SHP77 treated with DMSO at 0.1 percent for 48 hours (cell line): ENCODE measurements around the gene MEIOSIN.

Experiments
- DNase-seq: peaks from one replicate; lab custom pipeline; 2025; lab: John Stamatoyannopoulos, UW

MEIOSIN gene

DNA sequence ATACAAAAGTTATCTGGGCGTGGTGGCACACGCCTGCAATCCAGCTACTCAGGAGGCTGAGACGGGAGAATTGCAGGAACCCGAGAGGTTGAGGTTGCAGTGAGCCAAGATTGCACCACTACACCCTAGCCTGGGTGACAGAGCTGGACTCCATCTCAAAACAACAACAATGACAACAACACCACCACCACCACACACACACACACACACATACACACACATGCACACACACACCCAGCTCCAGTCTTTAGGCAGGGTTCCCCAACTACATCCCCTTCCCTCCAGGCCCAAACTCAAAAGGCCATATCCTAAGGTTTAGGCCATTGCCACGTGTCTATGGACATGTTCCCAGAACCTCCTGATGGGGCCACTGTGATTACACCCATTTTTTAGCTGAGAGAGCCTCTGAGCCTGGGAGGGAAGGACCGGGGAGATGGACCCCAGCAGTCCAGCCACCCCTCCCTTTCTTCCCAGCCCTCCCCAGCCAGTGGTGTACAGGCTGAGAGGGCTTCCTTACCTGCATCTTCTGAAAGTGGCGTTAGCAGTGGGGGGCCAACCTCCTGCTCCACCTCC lies 68.5 kb downstream of the MEIOSIN start:
- no peak for DNase-seq

DNA sequence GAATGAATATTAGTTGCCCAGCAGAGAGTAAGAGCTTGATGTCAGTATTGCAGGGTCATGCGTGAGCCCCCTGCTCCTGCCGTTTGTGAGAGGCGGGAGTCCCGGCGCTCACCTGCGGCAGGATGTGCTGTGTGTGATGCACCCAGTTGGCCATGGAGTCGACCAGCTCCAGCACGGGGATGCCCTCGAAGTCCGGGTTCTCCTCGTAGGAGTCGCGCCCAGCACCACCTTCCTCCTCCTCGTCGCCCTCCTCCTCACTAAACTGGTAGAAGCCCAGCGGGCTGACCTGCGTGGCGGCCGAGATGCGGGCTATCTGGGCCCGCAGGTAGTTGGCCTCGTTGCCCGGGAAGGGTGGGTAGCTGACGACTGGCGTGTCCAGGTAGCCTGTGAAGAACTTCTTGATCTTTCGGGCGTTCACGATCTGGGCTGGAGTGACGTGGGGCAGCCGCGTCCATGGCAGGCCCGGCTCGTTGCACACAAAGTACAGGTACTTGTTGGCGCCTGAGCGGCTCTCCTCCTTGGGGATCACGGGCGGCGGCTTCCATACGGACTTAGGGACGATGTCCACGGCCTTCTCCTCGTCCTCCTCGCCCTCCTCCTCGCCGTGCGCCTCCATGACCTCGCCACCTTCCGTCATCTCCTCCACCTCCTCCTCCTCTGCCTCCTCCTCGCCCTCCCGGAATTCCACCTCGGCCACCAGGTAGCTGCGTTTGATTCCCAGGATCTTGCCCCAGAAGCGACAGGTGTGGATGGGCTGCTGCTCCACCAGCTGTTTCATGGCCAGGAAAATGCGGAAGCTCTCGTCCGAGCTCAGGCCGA lies 71.1 kb downstream of the MEIOSIN start:
- no peak for DNase-seq

DNA sequence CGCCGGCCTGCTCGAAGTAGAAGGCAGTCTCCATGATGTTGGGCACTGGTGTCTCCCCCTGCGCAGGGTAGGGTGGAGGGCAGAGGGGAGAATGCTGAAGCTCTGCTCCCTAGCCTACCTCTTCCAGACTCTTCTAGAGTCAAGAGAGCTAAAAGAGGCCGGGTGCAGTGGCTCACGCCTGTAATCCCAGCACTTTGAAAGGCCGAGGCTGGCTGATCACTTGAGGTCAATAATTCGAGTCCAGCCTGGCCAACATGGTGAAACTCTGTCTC lies 71.7 kb downstream of the MEIOSIN start:
- DNase-seq: no peak

DNA sequence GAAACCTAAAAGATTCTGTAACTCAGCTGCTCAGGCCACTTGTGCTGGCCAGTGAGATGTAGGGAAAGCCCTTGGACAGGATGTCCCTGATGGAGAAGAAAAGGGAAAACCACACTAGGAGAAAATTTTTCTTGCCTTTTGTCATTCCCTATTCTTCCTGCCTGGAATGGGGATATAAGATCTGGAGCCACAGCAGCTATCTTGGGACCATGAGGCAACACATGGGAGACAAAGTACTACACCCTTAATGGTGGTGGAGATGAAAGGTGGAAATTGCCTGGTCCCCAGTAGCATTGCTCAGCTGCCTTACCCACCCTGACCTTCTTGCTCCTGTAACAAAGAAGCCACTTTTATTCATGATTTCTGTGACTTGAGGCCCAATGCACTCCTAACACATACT lies 72.5 kb downstream of the MEIOSIN start:
- no peak for DNase-seq

DNA sequence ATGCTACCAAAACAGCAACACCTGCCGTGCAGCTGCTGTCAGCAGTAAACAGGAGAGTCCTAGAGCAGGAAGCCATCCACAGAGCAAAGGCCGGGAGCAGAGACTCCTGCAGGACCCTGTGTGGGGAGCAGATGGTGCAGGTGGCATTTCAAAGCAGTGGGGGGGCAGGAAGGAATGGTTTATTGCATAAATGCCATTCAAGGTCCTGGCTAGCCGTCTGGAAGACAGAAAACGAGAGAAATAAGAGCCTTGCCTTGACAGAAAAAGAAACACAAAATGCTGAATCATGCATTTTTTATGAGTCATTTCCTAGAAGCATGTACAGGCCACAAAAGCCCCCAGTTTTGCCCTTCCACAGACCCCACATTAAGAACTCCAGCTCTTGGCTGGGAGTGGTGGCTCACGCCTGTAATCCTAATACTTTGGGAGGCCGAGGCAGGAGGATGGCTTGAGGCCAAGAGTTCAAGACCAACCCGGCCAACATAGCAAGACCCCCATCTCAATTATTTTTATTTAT lies 76.5 kb downstream of the MEIOSIN start:
- DNase-seq: peak; percentile 83

DNA sequence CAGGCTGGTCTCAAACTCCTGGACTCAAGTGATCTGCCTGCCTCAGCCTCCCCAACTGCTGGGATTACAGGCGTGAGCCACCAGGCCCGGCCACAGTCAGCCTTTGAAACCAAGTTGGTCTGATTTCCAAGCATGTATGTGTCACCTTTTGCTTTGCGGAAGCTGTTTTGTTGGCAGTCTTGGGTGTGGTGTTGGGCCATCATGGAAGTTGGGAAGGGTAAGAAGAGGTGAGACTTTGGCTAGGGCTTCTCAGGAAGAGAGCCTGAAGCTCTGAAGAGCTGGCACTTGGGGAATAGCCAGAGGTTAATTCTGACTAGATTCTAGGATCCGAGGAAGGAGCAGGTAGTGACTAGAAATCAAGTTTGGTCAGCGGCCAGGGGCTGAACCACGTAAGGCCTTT lies 79.1 kb downstream of the MEIOSIN start:
- DNase-seq: no peak
